Panc1 (cell line): ENCODE results near the gene HYLS1.

ENCODE experiments used
- CTCF ChIP-seq: fragments of 450-650 bp; IDR thresholded peaks from 2 replicates; pipeline ENCODE4 v1.5.1; 2017; ENCODE audit warnings: mild to moderate bottlenecking
- POLR2AphosphoS5 ChIP-seq: IDR thresholded peaks from 2 replicates; pipeline ENCODE4 v1.6.1; 2012; ENCODE audit warnings: mild to moderate bottlenecking, low read depth, low read length, moderate library complexity

DNA sequence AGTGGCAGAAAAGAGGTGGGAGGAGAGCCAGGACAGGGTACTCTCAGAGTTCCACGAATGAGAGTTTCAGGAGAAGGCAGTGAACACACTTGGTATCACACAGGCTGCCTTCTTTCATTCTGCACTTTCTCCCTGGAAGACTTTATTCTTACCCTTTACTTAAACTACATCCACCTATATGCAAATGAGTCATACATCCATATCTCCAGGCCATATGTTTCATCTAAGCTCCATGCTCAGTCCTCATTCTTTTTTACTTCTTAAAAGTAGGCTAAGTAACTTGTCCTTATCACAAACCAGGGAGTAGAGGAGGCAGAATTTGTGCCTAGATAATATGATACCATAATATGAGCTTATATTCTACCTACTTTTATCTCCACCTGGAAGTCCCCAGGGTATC, 6.2 kb upstream of the HYLS1 start:
- TF ChIP-seq CTCF (no peak), POLR2AphosphoS5 (no peak)
